HG03108 (cell line): ENCODE data around the gene SYCE1L.
"Not testable (repeated sequence)": the region's sequence is repeated elsewhere in the genome, so short reads cannot be mapped to it uniquely, and the experiment has no call there.

Source experiments
- ATAC-seq: cut with Tn5 transposase; IDR thresholded peaks from one replicate; pipeline ENCODE4 v1.9.1; 2021; ENCODE audit warnings: moderate library complexity; ENCODE audit not compliant: unreplicated experiment

SYCE1L gene

GRCh38 chr16:77199211-77199610 lies at the start of gene SYCE1L:
TSS of gene SYCE1L (plus strand) at chr16:77199408. CDS start at chr16:77199452, 44 bp downstream.
- no peak for ATAC-seq

GRCh38 chr16:77157346-77158058 lies 41.7 kb upstream of the SYCE1L start:
- ATAC-seq = no peak

GRCh38 chr16:77158293-77158692 lies 40.9 kb upstream of the SYCE1L start:
- no peak for ATAC-seq

GRCh38 chr16:77165006-77165405 lies 34.2 kb upstream of the SYCE1L start:
- ATAC-seq = no peak

GRCh38 chr16:77165536-77166236 lies 33.5 kb upstream of the SYCE1L start:
- not testable (repeated sequence) for ATAC-seq

- no peak for ATAC-seq
Observed at GRCh38 chr16:77166726-77167125, 32.5 kb upstream of the SYCE1L start.

- no peak for ATAC-seq
Observed at GRCh38 chr16:77168901-77169300, 30.3 kb upstream of the SYCE1L start.

- no peak for ATAC-seq
Observed at GRCh38 chr16:77169650-77170236, 29.5 kb upstream of the SYCE1L start.

- no peak for ATAC-seq
Observed at GRCh38 chr16:77170805-77171204, 28.4 kb upstream of the SYCE1L start.

GRCh38 chr16:77171745-77172635 lies 27.2 kb upstream of the SYCE1L start:
- peak; percentile 63 for ATAC-seq

- no peak for ATAC-seq
Observed at GRCh38 chr16:77172951-77173350, 26.3 kb upstream of the SYCE1L start.

- no peak for ATAC-seq
Observed at GRCh38 chr16:77183137-77183536, 16.1 kb upstream of the SYCE1L start.

GRCh38 chr16:77186298-77186697 lies 12.9 kb upstream of the SYCE1L start:
- not testable (repeated sequence) for ATAC-seq

GRCh38 chr16:77190190-77190477 lies 9.1 kb upstream of the SYCE1L start:
- ATAC-seq = no peak

- ATAC-seq = peak; percentile 97
Observed at GRCh38 chr16:77190478-77191258, 8.5 kb upstream of the SYCE1L start, which contains the start of gene MON1B. TSS of gene MON1B (plus strand) at chr16:77191190. CDS start at chr16:77191486, 296 bp downstream.

- ATAC-seq = no peak
Observed at GRCh38 chr16:77191259-77191969, 7.8 kb upstream of the SYCE1L start.

GRCh38 chr16:77193377-77193776 lies 5.8 kb upstream of the SYCE1L start:
- ATAC-seq = no peak

- no peak for ATAC-seq
Observed at GRCh38 chr16:77194295-77195231, 4.6 kb upstream of the SYCE1L start.

GRCh38 chr16:77195411-77195810 lies 3.8 kb upstream of the SYCE1L start:
- no peak for ATAC-seq
